Lower leg skin (tissue), 3 donors: ENCODE measurements around the gene SESN1.

Source experiments
- POLR2A ChIP-seq, 2 donors: fragments of 450-650 bp; IDR thresholded peaks; one replicate each; pipeline ENCODE4 v1.6.1; 2016 to 2017; ENCODE audit warnings: antibody characterized with exemption in 2 of 2, mild to moderate bottlenecking in 1 of 2, moderate library complexity in 1 of 2
- TF ChIP-seq, protein P1 (sequence below), 3 donors: fragments of 450-650 bp; IDR thresholded peaks; one replicate each; pipeline ENCODE4 v1.5.1; 2016; ENCODE audit warnings: antibody characterized with exemption in 3 of 3, mild to moderate bottlenecking in 3 of 3, moderate library complexity in 2 of 3

DNA sequence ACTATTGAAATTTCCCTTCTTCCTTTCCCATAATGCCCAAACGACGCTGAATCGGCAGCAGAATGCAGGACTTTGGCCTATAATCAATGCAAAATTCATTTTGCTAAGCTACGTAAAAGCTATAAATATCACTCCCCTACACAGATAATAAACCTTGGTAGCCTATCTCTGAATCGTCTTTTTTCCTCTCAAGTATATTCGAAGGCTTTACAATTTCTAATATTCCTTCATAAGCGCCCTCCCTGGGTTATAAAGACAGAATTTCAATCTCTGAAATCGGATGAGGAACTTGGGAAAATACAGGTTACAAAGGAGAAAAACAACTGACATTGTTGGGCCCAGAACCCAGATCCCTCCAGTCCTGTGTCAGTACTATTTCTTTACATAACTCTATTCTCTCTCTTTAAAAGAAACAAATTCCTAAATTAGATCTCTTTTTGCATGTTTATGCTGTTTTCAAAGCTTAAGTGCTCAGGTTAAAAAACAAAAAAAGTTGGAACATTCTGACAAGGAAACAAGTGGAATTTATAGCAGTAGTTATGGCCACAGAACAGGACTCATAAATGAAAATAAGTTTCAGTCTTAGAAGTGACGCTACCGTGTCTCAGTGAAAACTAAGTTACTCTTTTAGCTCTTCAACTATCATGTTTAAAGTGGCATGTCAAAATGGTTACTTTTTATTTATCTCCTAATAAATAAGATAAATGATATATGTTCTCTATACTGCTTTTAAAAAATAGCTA is 84.5 kb downstream of the SESN1 start:
- TF ChIP-seq, protein P1, sequence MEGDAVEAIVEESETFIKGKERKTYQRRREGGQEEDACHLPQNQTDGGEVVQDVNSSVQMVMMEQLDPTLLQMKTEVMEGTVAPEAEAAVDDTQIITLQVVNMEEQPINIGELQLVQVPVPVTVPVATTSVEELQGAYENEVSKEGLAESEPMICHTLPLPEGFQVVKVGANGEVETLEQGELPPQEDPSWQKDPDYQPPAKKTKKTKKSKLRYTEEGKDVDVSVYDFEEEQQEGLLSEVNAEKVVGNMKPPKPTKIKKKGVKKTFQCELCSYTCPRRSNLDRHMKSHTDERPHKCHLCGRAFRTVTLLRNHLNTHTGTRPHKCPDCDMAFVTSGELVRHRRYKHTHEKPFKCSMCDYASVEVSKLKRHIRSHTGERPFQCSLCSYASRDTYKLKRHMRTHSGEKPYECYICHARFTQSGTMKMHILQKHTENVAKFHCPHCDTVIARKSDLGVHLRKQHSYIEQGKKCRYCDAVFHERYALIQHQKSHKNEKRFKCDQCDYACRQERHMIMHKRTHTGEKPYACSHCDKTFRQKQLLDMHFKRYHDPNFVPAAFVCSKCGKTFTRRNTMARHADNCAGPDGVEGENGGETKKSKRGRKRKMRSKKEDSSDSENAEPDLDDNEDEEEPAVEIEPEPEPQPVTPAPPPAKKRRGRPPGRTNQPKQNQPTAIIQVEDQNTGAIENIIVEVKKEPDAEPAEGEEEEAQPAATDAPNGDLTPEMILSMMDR (IDR thresholded peaks at IDR 0.05), result no peak
- no peak for TF ChIP-seq POLR2A (IDR thresholded peaks at IDR 0.05)
